Muscle of back (tissue), 13 donors: ENCODE results near the gene KLF5. TPM values are rescaled to one million over a fixed set of nuclear protein-coding genes. Genes with fewer than 3 reads are reported as not detected.
"Not testable (repeated sequence)": the region's sequence is repeated elsewhere in the genome, so short reads cannot be mapped to it uniquely, and the experiment has no call there.

Experiments
- DNase-seq, 3 donors: peaks; one replicate each; pipeline versions ENCODE4 v3.0.0 to v3.0.0-alpha.2; 2013
- long read RNA-seq, 9 donors: transcript quantifications; one replicate each; lab custom pipeline, GENCODE V29; 2026
- polyA plus RNA-seq, 10 donors: library from polyadenylated mRNA; unstranded; fragments of 120-200 nt; gene quantifications; one replicate each; pipeline ENCODE4 v1.2.1, GENCODE V29; 2013; ENCODE audit not compliant: insufficient read length in 10 of 10

KLF5 gene
- 10 to 100 TPM; 25.9 to 84.5 (median 32.7) TPM for polyA plus RNA-seq
- long read RNA-seq, donor 1, partial matches to known transcripts, result 6 of 9 reads
- long read RNA-seq, donor 1, other reads (novel, unspliced or antisense), result 0 of 9 reads
- long read RNA-seq, donor 2, transcript KLF5-201 (4 exons, 3,566 nt), result major isoform, 6 of 6 reads
- long read RNA-seq, donor 2, partial matches to known transcripts, result 0 of 6 reads
- long read RNA-seq, donor 2, other reads (novel, unspliced or antisense), result 0 of 6 reads
- long read RNA-seq, donor 3, result 0 reads
- long read RNA-seq, donor 4, transcript KLF5-201 (4 exons, 3,566 nt), result major isoform, 7 of 7 reads
- long read RNA-seq, donor 4, partial matches to known transcripts, result 0 of 7 reads
- long read RNA-seq, donor 4, other reads (novel, unspliced or antisense), result 0 of 7 reads
- long read RNA-seq, donor 5, partial matches to known transcripts, result 14 of 16 reads
- long read RNA-seq, donor 5, other reads (novel, unspliced or antisense), result 0 of 16 reads
- long read RNA-seq, donor 6, transcript KLF5-201 (4 exons, 3,566 nt), result major isoform, 7 of 7 reads
- long read RNA-seq, donor 6, partial matches to known transcripts, result 0 of 7 reads
- long read RNA-seq, donor 6, other reads (novel, unspliced or antisense), result 0 of 7 reads
- long read RNA-seq, donor 7, partial matches to known transcripts, result 0 of 2 reads
- long read RNA-seq, donor 7, other reads (novel, unspliced or antisense), result 0 of 2 reads
- long read RNA-seq, donor 8, partial matches to known transcripts, result 0 of 2 reads
- long read RNA-seq, donor 8, other reads (novel, unspliced or antisense), result 0 of 2 reads
- long read RNA-seq, donor 9, partial matches to known transcripts, result 0 of 1 reads
- long read RNA-seq, donor 9, other reads (novel, unspliced or antisense), result 0 of 1 reads

- DNase-seq, result peak; percentile 93 to 98 (median 96)
Observed at GRCh38 chr13:73058736-73059459, at the start of gene KLF5. Gene KLF5, plus strand, starts transcription at chr13:73059005. Its CDS starts 323 bp downstream, at chr13:73059328.

GRCh38 chr13:73011751-73012150 lies 47.1 kb upstream of the KLF5 start:
- no peak for DNase-seq

GRCh38 chr13:73015805-73016204 lies 43.0 kb upstream of the KLF5 start:
- no peak for DNase-seq

- no peak for DNase-seq
Observed at GRCh38 chr13:73018336-73018735, 40.5 kb upstream of the KLF5 start.

- no peak for DNase-seq
Observed at GRCh38 chr13:73025217-73026012, 33.4 kb upstream of the KLF5 start.

GRCh38 chr13:73034901-73035300 lies 23.9 kb upstream of the KLF5 start:
- DNase-seq, result no peak

GRCh38 chr13:73035660-73036059 lies 23.1 kb upstream of the KLF5 start:
- DNase-seq, result no peak

- no peak for DNase-seq
Observed at GRCh38 chr13:73036566-73036965, 22.2 kb upstream of the KLF5 start.

- no peak for DNase-seq
Observed at GRCh38 chr13:73038064-73038463, 20.7 kb upstream of the KLF5 start.

- DNase-seq, result no peak
Observed at GRCh38 chr13:73039201-73040108, 19.4 kb upstream of the KLF5 start.

GRCh38 chr13:73040484-73040883 lies 18.3 kb upstream of the KLF5 start:
- no peak for DNase-seq

- no peak for DNase-seq
Observed at GRCh38 chr13:73040968-73041596, 17.7 kb upstream of the KLF5 start.

GRCh38 chr13:73045031-73045430 lies 13.8 kb upstream of the KLF5 start:
- no peak for DNase-seq

- not testable (repeated sequence) for DNase-seq
Observed at GRCh38 chr13:73048615-73049014, 10.2 kb upstream of the KLF5 start.

- no peak for DNase-seq
Observed at GRCh38 chr13:73054712-73055111, 4.1 kb upstream of the KLF5 start.

GRCh38 chr13:73055813-73056564 lies 2.8 kb upstream of the KLF5 start:
- DNase-seq, result peak in 1 of 3 donors; percentile 64

- no peak for DNase-seq
Observed at GRCh38 chr13:73056565-73056962, 2.2 kb upstream of the KLF5 start.

- DNase-seq, result no peak
Observed at GRCh38 chr13:73057284-73058063, 1.3 kb upstream of the KLF5 start.
